Nephron progenitor cell (in vitro differentiated cells): ENCODE results near the gene OR12D1.
"Not testable (repeated sequence)": the region's sequence is repeated elsewhere in the genome, so short reads cannot be mapped to it uniquely, and the experiment has no call there.

Experiments used
- DNase-seq: peaks from one replicate; pipeline ENCODE4 v3.0.0; 2021
- H3K27ac Mint-ChIP-seq: 2 replicates; pipeline ENCODE4 v1.8.0; 2021; ENCODE audit warnings: mild to moderate bottlenecking, moderate library complexity, mixed read lengths
- H3K27me3 Mint-ChIP-seq: 2 replicates; pipeline ENCODE4 v1.8.0; 2021; ENCODE audit warnings: mild to moderate bottlenecking, low read depth, mixed read lengths; ENCODE audit not compliant: poor library complexity
- H3K36me3 Mint-ChIP-seq: 2 replicates; pipeline ENCODE4 v1.8.0; 2021; ENCODE audit warnings: low read depth, mixed read lengths
- H3K4me1 Mint-ChIP-seq: 2 replicates; pipeline ENCODE4 v1.8.0; 2021; ENCODE audit warnings: mixed read lengths
- H3K4me3 Mint-ChIP-seq: 2 replicates; pipeline ENCODE4 v1.8.0; 2021; ENCODE audit warnings: mild to moderate bottlenecking, moderate library complexity, mixed read lengths
- H3K9me3 Mint-ChIP-seq: 2 replicates; pipeline ENCODE4 v1.8.0; 2021; ENCODE audit warnings: mild to moderate bottlenecking, moderate library complexity, mixed read lengths
- CTCF ChIP-seq: fragments of 200-600 bp; sonication (generic); IDR thresholded peaks from 2 replicates; pipeline ENCODE4 v1.5.0; 2021; ENCODE audit warnings: antibody characterized with exemption

The OR12D1 gene

GRCh38 chr6:29426654-29427053 is 11.9 kb downstream of the OR12D1 start:
- no peak for TF ChIP-seq CTCF
- H3K4me1 Mint-ChIP-seq, result no peaks in the 10 kb centered on the region
- no peak overlapping the region for H3K27ac Mint-ChIP-seq
- no peaks in the 10 kb centered on the region for H3K9me3 Mint-ChIP-seq
- DNase-seq, result no peak
- no peaks in the 10 kb centered on the region for H3K36me3 Mint-ChIP-seq
- no peak overlapping the region for H3K4me3 Mint-ChIP-seq
- peaks cover 6% of the 10 kb centered on the region for H3K27me3 Mint-ChIP-seq

- H3K9me3 Mint-ChIP-seq, DNase-seq, H3K36me3 Mint-ChIP-seq, H3K4me1 Mint-ChIP-seq, H3K27ac Mint-ChIP-seq, H3K4me3 Mint-ChIP-seq: not testable (repeated sequence)
- H3K27me3 Mint-ChIP-seq, result peaks cover 19% of the 10 kb centered on the region
Observed at GRCh38 chr6:29436730-29437129, 22.0 kb downstream of the OR12D1 start.

- H3K27me3 Mint-ChIP-seq, result peaks cover 19% of the 10 kb centered on the region
- H3K4me1 Mint-ChIP-seq, result no peaks in the 10 kb centered on the region
- H3K4me3 Mint-ChIP-seq, result no peak within 1 kb of the TSS
- no peak within 1 kb of the TSS for H3K27ac Mint-ChIP-seq
- TF ChIP-seq CTCF, result no peak
- H3K9me3 Mint-ChIP-seq, result peaks cover 4% of the 10 kb centered on the region
- no peak for DNase-seq
- H3K36me3 Mint-ChIP-seq, result no peaks in the 10 kb centered on the region
Observed at GRCh38 chr6:29439006-29439405, 24.3 kb downstream of the OR12D1 start, which contains the start of gene OR10C1. TSS of gene OR10C1 (plus strand) at chr6:29439306. CDS start at chr6:29440016, 710 bp downstream.

- Mint-ChIP-seq H3K27me3 (peaks cover 24% of the 10 kb centered on the region), H3K4me1 (no peaks in the 10 kb centered on the region), H3K36me3 (no peaks in the 10 kb centered on the region), H3K9me3 (peaks cover 17% of the 10 kb centered on the region), H3K27ac (no peak overlapping the region), H3K4me3 (no peak overlapping the region)
- TF ChIP-seq CTCF, result no peak
- no peak for DNase-seq
Observed at GRCh38 chr6:29442719-29443118, 28.0 kb downstream of the OR12D1 start.

GRCh38 chr6:29444031-29444430 is 29.3 kb downstream of the OR12D1 start:
- not testable (repeated sequence) for H3K36me3 Mint-ChIP-seq, H3K4me1 Mint-ChIP-seq, H3K4me3 Mint-ChIP-seq, DNase-seq, H3K27ac Mint-ChIP-seq
- peaks cover 21% of the 10 kb centered on the region for H3K27me3 Mint-ChIP-seq
- peaks cover 17% of the 10 kb centered on the region for H3K9me3 Mint-ChIP-seq

- Mint-ChIP-seq H3K4me1 (no peaks in the 10 kb centered on the region), H3K27me3 (peaks cover 9% of the 10 kb centered on the region), H3K4me3 (no peak overlapping the region), H3K36me3 (no peaks in the 10 kb centered on the region), H3K27ac (no peak overlapping the region), H3K9me3 (peaks cover 17% of the 10 kb centered on the region)
- no peak for TF ChIP-seq CTCF
- DNase-seq, result no peak
Observed at GRCh38 chr6:29447670-29448069, 32.9 kb downstream of the OR12D1 start.

GRCh38 chr6:29451471-29452193 is 36.9 kb downstream of the OR12D1 start:
- Mint-ChIP-seq H3K27ac (no peak overlapping the region), H3K4me3 (no peak overlapping the region), H3K4me1 (no peaks in the 10 kb centered on the region), H3K36me3 (no peaks in the 10 kb centered on the region), H3K27me3 (peaks cover 3% of the 10 kb centered on the region), H3K9me3 (no peaks in the 10 kb centered on the region)
- DNase-seq, result no peak
- no peak for TF ChIP-seq CTCF
